ENCODE data around the gene RAB11A. TPM values are rescaled to one million over a fixed set of nuclear protein-coding genes. Genes with fewer than 3 reads are reported as not detected.
A peak's percentile ranks its signal among the peaks of the same experiment; 100 is the strongest.

Gene RAB11A
- total and polyA plus RNA-seq, 9 of the 15 experiments (the other 6 are each of a cell fraction or from before 2014, with no cell fraction given): 129 to 369 (median 245) TPM

GRCh38 chr15:65916041-65916663 is 46.9 kb downstream of the RAB11A start (continued):
- TF ChIP-seq GATAD2B (IDR thresholded peaks at IDR 0.05; ENCODE audit: borderline replicate concordance) (no peak), E2F4 (CRISPR knock-in tag; IDR thresholded peaks at IDR 0.05; ENCODE audit: low read depth) (no peak), FOXJ2 (tag; IDR thresholded peaks at IDR 0.05) (no peak), ZNF165 (CRISPR knock-in tag; IDR thresholded peaks at IDR 0.05; ENCODE audit: borderline replicate concordance) (no peak)

- no peaks in the 10 kb centered on the region for H3K27me3 ChIP-seq (ENCODE audit: control insufficient read depth in 2 of 2, insufficient read depth in 2 of 2, low read length in 2 of 2)
- ChIA-PET POLR2A (interaction anchor here (0.5 to 1.2 kb wide), 2 partner anchors 266 to 281 kb away, joined by 3 read pairs; no protein-coding TSS in a partner anchor), CTCF (ENCODE audit: low intra/inter-chr PET ratio) (no interaction called here)
- H3K36me3 ChIP-seq (ENCODE audit: control insufficient read depth, insufficient read depth, low read length): peaks cover 7% of the 10 kb centered on the region; the same call in 1 of the 3 replicates
- FAIRE-seq (no peak), DNase-seq (ENCODE audit: extremely low read depth in 1 of 4, low spot score in 3 of 4) (peak; percentile 62 to 72 (median 67)), ATAC-seq (peak; percentile 99)
- no peaks in the 10 kb centered on the region for H3K79me2 ChIP-seq (ENCODE audit: control insufficient read depth, insufficient read depth, low read length)
- H3K9me3 ChIP-seq (replicated peaks; ENCODE audit: control insufficient read depth, insufficient read depth, low read depth, low read length): no peaks in the 10 kb centered on the region
- intact Hi-C loops (cut with micrococcal nuclease): no loop called here
- H4K20me1 ChIP-seq (replicated peaks; ENCODE audit: control insufficient read depth, insufficient read depth, low read length): no peaks in the 10 kb centered on the region; the same call in none of the 2 replicates
- 40% methylated on average over 9 of the region's 16 CpGs for WGBS (ENCODE audit: insufficient coverage, low coverage, missing lambda C conversion rate)
- peak overlapping the region in 1 of 2 experiments; percentile 20; a peak in 1 of 4 replicates for H3K9ac ChIP-seq (ENCODE audit: insufficient read depth in 1 of 2, low read depth in 2 of 2, low read length in 2 of 2)
- in situ Hi-C loops (cut with MboI): no loop called here
- H2AFZ ChIP-seq (ENCODE audit: low read depth, low read length): no peak overlapping the region
- H3K4me2 ChIP-seq (ENCODE audit: insufficient read depth, low read length): no peak overlapping the region
- H3K27ac ChIP-seq (ENCODE audit: extremely low read depth, low read depth, low read length): no peak overlapping the region
- BruUV-seq (replicated peaks): no TSS peak
- peaks cover 9% of the 10 kb centered on the region for H3K9me1 ChIP-seq (ENCODE audit: control insufficient read depth, insufficient read depth, low read length)
- H3K4me1 ChIP-seq (replicated peaks in 1 of 2; ENCODE audit: control insufficient read depth in 2 of 2, insufficient read depth in 2 of 2, low read length in 2 of 2): peaks cover 0 to 7% of the 10 kb centered on the region in 2 experiments; a peak in 2 of 5 replicates
- no peak overlapping the region for H3K4me3 ChIP-seq
- TF ChIP-seq POLR2G (IDR thresholded peaks at IDR 0.05; ENCODE audit: low read depth, low read length): peak; percentile 34; the same call in 1 of the 2 replicates
- TF ChIP-seq SMC3 (conservative IDR thresholded peaks at IDR 0.05; ENCODE audit: insufficient read depth, low read depth, low read length): peak; percentile 64
- TF ChIP-seq JUND (IDR thresholded peaks at IDR 0.05; ENCODE audit: borderline replicate concordance, low read depth, low read length): no peak
- TF ChIP-seq JUND (tag; IDR thresholded peaks at IDR 0.05; ENCODE audit: borderline replicate concordance, low read depth, low read length): no peak
- no peak for TF ChIP-seq ZNF316 (IDR thresholded peaks at IDR 0.05)
- 0 out of 4 replicates have a peak, but pooled peaks of 1 of the 2 experiments have one; percentile 20 for TF ChIP-seq RCOR1 (IDR thresholded peaks at IDR 0.05; ENCODE audit: borderline replicate concordance in 1 of 2, low read depth in 2 of 2, low read length in 2 of 2)
- TF ChIP-seq CTCF (IDR thresholded peaks at IDR 0.05 in 2 of 3, conservative IDR thresholded peaks at IDR 0.05 in 1 of 3; ENCODE audit: insufficient read depth in 2 of 3, low read depth in 1 of 3, low read length in 3 of 3): peak; percentile 81 to 84 (median 83)
- TF ChIP-seq MAZ (CRISPR knock-in tag; conservative IDR thresholded peaks at IDR 0.05 in 1 of 2, IDR thresholded peaks at IDR 0.05 in 1 of 2): peak in 1 of 2 experiments; percentile 40; a peak in 1 of 4 replicates
Observed at GRCh38 chr15:65916664-65917406, 47.5 kb downstream of the RAB11A start.

Measured in K562 (cell line).